Inferior parietal cortex (tissue), 1 donor: ENCODE data around the gene CACNG4.

Source experiments
- DNase-seq: peaks from one replicate; pipeline ENCODE4 v3.0.0-alpha.2; 2016; ENCODE audit errors: extremely low spot score

The CACNG4 gene

GRCh38 chr17:66963909-66964771 lies at the start of gene CACNG4:
TSS of gene CACNG4 (plus strand) at chr17:66964707. CDS start at chr17:66964912, 205 bp downstream.
- DNase-seq = no peak

DNA sequence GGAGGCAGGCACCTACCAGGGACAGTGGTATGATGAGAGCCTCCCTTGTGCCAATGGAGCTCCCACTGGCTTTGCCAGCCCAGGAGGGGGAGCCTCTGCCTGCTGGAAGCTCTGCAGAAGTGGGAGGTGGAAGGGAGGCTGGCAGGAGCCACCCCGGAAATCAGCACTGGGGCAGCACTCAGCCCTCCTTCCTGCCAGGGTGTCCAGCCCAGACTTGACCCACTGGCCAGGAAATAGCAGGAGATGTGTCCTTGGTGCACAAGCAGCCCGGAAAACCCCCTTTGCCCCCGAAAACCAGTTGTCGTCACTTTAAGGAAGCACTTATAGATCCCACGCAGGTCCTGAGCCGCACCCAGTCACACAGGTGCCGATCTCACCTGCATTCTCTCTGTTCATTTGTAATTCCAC lies 49.3 kb upstream of the CACNG4 start:
- no peak for DNase-seq

- DNase-seq = no peak
These were observed 48.7 kb upstream of the CACNG4 start for GRCh38 chr17:66915792-66916191.

DNA sequence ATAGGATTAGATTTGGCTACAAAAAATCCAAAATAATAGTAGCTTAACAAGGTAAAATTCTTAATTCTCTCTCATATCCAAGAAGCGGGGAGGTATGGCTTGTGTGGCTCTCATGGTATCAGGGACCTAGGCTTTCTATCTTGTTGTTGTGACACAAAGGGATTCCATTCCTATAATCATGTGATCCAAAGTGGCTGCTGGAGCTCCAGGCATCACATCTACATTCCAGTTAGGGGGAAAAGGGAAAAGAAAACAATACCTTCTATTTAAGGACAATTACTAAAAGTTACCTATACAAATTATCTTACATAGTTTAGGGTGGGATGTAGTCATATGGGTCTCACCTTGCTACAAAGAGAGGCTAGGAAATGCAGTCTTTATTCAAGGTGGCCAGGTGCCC lies 47.6 kb upstream of the CACNG4 start:
- no peak for DNase-seq

DNA sequence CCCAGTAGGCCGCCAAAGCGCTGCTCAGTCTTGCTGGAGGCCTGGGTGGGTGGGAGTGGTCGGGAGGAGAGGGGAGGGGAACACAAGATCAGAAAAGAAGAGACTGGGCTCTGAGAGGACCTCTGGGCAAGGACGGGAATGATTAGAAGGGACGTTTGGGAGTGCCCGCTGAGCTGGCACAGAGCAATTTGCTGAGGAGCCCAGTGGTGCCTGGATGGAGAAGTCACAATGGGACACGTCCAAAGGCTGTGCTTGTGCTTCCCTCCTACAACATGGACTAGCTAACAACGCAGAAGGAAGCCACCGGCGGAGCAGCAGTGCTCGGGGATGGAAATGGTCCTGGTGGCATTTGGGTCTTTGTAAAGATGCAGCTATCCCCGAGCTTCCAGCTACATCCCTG lies 45.6 kb upstream of the CACNG4 start:
- no peak for DNase-seq

DNA sequence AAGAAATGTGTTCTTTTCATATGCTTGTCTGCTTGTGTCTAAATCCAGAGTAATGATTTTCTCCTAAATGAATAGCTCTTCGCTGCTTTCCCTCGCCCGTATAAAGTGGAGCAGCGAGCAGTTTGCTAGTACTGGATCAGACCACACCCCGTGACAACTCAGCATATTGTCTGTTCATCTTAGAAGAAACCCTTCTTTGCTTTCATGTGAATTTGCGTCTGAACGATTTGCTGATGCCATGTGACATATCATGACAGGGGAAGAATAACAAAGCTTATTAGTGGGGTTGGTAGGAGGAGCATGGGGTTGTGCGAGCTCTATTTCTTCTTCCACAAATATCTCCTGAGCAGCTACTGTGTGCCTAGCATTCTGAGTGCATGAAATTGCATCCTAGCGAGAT lies 44.1 kb upstream of the CACNG4 start:
- no peak for DNase-seq

DNA sequence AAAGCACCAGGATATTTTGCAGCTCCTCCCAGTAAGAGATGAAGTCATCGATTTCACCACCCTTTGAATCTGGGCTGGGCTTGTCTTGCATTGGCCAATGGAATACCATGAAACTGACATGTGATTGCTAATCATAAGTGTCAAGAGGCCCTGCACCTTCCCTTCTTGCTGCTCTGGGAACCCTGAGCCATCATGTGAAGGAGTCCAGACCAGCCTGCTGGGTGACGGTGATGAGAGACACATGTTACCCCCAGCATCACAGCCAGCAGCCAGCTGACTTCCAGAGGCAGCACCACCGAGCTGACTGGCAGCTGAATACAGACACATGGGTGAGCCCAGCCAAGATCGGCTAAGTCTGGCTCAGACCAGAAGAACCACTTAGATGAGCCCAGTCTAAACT lies 43.6 kb upstream of the CACNG4 start:
- no peak for DNase-seq

DNA sequence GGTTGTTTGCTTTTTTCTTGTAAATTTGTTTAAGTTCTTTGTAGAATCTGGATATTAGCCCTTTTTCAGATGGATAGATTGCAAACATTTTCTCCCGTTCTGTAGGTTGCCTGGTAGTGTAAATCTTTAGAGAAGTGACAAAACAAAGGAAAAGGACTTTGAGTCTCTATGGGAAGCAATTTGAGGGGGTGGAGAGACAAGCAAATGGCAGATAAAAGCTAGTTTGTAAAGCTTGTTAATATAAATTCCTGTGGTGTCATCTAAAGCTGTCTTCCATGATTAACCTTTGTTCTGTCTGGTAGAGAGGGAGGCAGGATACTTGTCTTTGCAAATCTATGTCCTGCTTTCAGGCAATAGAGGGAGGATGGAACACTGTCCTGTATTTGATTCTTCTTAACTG lies 40.6 kb upstream of the CACNG4 start:
- DNase-seq = no peak

- DNase-seq = no peak
These were observed 38.6 kb upstream of the CACNG4 start for GRCh38 chr17:66925811-66926500.

DNA sequence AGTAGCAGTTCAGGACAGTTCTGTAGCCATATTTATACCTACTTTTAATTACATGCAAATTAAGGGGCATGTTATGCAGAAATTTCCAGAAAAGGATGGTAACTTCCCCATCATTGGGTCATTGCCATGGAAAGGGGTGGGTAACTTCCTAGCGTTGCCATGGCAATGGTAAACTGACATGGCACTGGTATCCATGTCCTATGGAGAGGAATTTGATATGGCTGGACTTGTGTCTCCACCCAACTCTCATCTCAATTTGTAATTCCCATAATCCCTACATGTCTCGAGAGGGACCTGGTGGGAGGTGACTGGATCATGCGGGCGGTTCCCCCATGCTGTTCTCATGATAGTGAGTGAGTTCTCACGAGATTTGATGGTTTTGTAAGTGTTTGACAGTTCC lies 35.6 kb upstream of the CACNG4 start:
- no peak for DNase-seq

DNA sequence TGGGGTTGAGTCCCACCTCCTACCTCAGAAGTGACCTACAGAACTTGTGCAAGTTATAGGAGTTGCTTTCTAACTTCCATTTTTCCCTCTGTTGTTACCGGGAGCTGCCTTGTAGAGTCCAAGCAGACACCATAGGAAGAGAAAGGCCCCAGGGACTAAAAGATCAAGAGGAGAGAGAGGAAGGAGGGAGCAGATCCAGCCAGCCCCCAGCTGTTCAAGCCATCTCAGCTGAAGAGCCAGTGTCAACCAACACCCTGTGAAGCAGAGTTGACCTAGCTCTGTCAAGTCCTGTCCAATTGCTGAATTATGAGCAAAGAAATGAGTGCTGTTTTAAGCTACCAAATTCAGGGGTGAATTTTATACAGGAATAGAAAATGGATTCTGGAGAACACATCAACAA lies 34.9 kb upstream of the CACNG4 start:
- DNase-seq = no peak

- no peak for DNase-seq
These were observed 33.6 kb upstream of the CACNG4 start for GRCh38 chr17:66930933-66931332.

- no peak for DNase-seq
These were observed 32.2 kb upstream of the CACNG4 start for GRCh38 chr17:66932311-66932710.

DNA sequence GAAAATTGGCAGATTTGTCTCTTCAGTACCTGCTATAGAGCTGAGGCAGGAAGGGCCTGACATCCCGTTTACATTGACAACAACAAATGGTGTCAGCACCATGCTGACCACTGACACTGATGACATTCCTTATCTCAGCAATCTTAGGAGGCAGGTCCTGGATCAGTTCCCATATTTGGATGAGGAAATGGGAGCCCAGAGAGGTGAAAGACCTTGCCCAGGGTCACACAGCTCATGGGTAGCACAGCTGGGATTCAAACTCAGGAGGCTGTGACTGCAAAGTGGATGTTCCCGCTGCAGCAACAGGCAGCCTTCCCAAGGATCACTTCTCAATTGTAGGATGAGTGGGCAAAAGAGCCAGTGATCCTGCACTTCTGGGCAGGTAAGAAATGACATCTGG lies 30.5 kb upstream of the CACNG4 start:
- no peak for DNase-seq

DNA sequence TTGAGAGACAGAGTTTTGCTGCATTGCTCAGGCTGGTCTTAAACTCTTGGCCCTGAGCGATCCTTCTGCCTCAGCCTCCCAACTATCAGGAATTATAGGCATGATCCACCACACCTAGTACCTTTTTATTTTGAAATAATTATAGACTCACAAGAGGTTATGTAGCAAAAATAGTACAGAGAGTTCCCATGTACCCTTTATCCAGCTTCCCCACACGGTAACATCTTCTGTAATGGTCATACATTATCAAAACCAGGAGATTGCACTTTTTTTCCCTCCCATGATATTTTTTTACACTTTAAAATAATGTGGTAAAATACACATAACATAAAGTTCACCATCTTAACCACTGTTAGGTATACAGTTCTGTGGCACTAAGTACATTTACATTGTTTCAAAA lies 28.8 kb upstream of the CACNG4 start:
- no peak for DNase-seq

- DNase-seq = no peak
These were observed 25.9 kb upstream of the CACNG4 start for GRCh38 chr17:66938656-66939055.

DNA sequence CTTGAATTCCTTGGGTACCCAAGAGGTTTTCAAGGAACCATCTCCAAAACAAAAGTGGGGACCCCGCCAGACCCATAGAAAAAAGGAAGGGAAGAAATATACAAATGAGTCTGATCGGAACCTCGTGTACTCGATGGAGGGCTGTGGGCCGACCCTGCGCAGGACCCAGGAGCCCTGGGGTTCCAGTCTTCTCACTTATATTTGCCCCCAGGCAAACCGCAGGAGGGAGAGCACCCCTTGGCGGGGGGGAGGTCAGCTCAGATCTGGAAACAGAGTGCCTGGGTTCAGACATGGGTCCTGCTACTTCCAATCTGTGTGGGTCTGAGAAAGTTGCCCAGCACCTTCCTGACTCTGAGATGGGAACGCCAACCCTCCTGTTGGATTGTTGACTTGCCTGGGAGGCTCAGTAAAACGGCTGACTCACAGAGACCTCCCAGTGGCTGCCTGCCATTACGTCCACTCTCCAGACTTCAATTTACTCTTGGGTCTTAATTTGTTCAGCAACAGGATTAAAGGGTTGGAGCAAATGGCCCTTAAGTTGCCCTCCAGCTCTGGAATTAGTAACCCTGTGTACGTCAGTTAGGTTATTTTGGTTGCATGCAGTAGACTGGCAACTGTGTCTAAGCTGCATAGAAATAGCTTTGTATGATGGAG lies 24.9 kb upstream of the CACNG4 start:
- DNase-seq = no peak

- DNase-seq = no peak
These were observed 23.3 kb upstream of the CACNG4 start for GRCh38 chr17:66941249-66941648.

GRCh38 chr17:66941773-66942450 lies 22.6 kb upstream of the CACNG4 start:
- no peak for DNase-seq

DNA sequence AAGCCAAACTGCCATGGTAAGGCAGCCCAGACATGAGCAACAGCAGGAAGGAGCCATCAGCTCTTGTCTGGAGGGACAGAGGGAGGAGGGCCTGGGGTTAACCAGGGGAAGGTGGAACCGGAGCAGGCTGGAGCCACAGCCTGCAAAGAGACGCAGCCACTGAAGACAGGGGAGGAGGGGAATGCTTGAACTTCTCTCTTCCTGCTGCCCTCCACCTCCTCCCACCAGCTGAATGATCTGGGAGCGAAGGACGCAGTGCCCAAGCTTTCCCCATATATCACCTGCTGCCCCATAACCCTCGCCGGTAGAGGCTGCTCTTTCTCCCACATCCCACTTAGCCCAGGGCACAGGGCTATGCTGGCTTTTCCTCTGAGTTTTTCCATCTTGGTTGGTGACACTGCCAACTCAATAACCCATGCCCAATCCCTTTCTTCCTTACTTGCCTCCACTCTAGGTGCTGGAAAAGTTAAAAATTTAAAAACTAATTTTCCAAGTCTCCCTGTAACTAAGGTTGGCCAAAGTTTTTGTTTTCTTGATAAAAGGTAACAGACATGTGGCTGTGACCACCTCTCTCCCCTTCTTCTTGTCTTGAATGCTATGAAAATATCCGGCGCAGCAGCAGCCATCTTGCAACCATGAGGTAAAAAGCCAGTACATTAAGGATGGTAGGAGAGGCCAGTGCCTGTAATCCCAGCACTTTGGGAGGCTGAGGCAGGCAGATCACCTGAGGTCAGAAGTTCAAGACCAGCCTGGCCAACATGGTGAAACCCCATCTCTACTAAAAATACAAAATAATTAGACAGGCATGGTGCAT lies 21.8 kb upstream of the CACNG4 start:
- DNase-seq = no peak

DNA sequence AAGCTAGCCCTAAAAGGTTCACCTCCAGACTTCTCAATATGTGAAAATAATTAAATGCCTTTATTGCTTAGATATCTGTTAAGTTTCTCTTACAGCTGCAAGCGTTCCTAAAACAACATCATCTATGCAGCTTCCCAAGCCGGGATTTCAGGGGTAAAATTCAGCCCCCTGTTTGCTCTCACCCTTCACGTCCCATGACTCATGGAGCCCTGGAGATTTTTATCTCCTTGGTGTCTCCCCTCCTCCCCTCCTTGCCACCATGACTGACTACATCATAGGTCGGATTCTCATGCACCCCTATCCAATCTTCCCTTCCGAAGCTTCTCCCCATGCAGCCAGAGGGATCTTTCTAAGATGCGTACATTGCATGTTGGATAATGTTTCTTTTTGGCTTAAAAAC lies 21.0 kb upstream of the CACNG4 start:
- DNase-seq = no peak
